OCI-LY3 (cell line): Measurements from ENCODE around the gene APOL5.
"Not testable (repeated sequence)": the region's sequence is repeated elsewhere in the genome, so short reads cannot be mapped to it uniquely, and the experiment has no call there.

ENCODE experiments used
- H2AFZ ChIP-seq: fragments of 200-600, 300-600 bp; shearing (Covaris generic); 2 replicates; pipeline ENCODE4 v1.6.0; 2014; ENCODE audit warnings: antibody characterized with exemption, low read depth, low read length
- H3K27ac ChIP-seq: fragments of 200-600, 300-600 bp; sonication (generic); 2 replicates; pipeline ENCODE4 v1.5.1; 2014; ENCODE audit warnings: mild to moderate bottlenecking, low read length, moderate library complexity, mixed read lengths
- H3K27me3 ChIP-seq: fragments of 200-600, 300-600 bp; sonication (generic); 2 replicates; pipeline ENCODE4 v1.6.1; 2014; ENCODE audit warnings: low read depth, low read length, mixed read lengths
- H3K36me3 ChIP-seq: fragments of 200-600, 300-600 bp; sonication (generic); replicated peaks from 2 replicates; pipeline ENCODE3; 2014; ENCODE audit warnings: low read depth, low read length, mixed read lengths
- H3K4me1 ChIP-seq: fragments of 300-600, 200-600 bp; sonication (generic); 2 replicates; pipeline ENCODE4 v1.6.1; 2014; ENCODE audit warnings: low read length, mixed read lengths
- H3K4me2 ChIP-seq: fragments of 200-600, 300-600 bp; sonication (generic); 2 replicates; pipeline ENCODE4 v1.6.1; 2014; ENCODE audit warnings: low read length, mixed read lengths
- H3K4me3 ChIP-seq: fragments of 300-600, 200-600 bp; sonication (generic); 2 replicates; pipeline ENCODE4 v1.5.1; 2014; ENCODE audit warnings: antibody characterized with exemption, mild to moderate bottlenecking, low read length, moderate library complexity
- H3K79me2 ChIP-seq: fragments of 300-600, 200-600 bp; shearing (Covaris generic); 2 replicates; pipeline ENCODE4 v1.6.1; 2014; ENCODE audit warnings: mild to moderate bottlenecking, low read length, mixed read lengths
- H3K9ac ChIP-seq: fragments of 300-600, 200-600 bp; shearing (Covaris generic); 2 replicates; pipeline ENCODE4 v1.6.0; 2014; ENCODE audit warnings: mild to moderate bottlenecking, low read length, moderate library complexity
- H3K9me3 ChIP-seq: fragments of 200-600, 300-600 bp; shearing (Covaris generic); 2 replicates; pipeline ENCODE4 v1.6.1; 2014; ENCODE audit warnings: low read length, mixed read lengths; ENCODE audit not compliant: insufficient read depth
- H4K20me1 ChIP-seq: fragments of 200-600, 300-600 bp; sonication (generic); 2 replicates; pipeline ENCODE4 v1.6.1; 2016; ENCODE audit warnings: low read length, mixed read lengths; ENCODE audit not compliant: insufficient read depth
- CTCF ChIP-seq: fragments of 200-600, 300-600 bp; sonication (generic); IDR thresholded peaks from 2 replicates; pipeline ENCODE4 v1.5.1; 2014; ENCODE audit warnings: antibody characterized with exemption, low read length, low read depth
- EZH2phosphoT487 ChIP-seq: fragments of 200-600 bp; shearing (Covaris generic); IDR thresholded peaks from 2 replicates; pipeline ENCODE4 v1.6.1; 2018; ENCODE audit warnings: antibody characterized with exemption, mixed run types, low read depth

The APOL5 gene

GRCh38 chr22:35678836-35679235 is 38.8 kb upstream of the APOL5 start:
- Histone ChIP-seq H3K4me1 (peaks cover 14% of the 10 kb centered on the region; the same call in 1 of the 2 replicates), H3K9me3 (peaks cover 35% of the 10 kb centered on the region), H3K79me2 (no peaks in the 10 kb centered on the region), H3K4me2 (no peak overlapping the region), H3K9ac (no peak overlapping the region), H3K4me3 (no peak overlapping the region), H3K36me3 (peaks cover 7% of the 10 kb centered on the region), H3K27ac (no peak overlapping the region), H3K27me3 (0 out of 2 replicates have a peak, but pooled peaks cover 3% of the 10 kb centered on the region), H2AFZ (no peak overlapping the region), H4K20me1 (no peaks in the 10 kb centered on the region)
- TF ChIP-seq CTCF (no peak), EZH2phosphoT487 (no peak)

DNA sequence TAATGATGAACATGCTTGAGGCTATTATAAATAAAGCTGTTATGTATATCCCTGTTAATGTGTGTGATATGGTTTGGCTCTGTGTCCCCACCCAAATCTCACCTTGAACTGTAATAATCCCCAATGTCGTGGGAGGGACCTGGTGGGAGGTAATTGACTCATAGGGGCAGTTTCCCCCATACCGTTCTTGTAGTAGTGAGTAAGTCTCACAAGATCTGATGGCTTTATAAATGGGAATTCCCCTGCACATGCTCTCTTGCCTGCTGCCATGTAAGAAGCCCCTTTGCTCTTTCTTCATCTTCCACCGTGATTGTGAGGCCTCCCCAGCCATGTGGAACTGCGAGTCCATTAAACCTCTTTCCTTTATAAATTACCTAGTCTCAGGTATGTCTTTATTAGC is 38.2 kb upstream of the APOL5 start:
- H2AFZ ChIP-seq, H3K36me3 ChIP-seq, H3K4me2 ChIP-seq, H3K9ac ChIP-seq, H3K4me3 ChIP-seq, H3K27me3 ChIP-seq, H3K79me2 ChIP-seq, H3K27ac ChIP-seq, H4K20me1 ChIP-seq: not testable (repeated sequence)
- H3K9me3 ChIP-seq: peaks cover 35% of the 10 kb centered on the region
- H3K4me1 ChIP-seq: peaks cover 14% of the 10 kb centered on the region; the same call in 1 of the 2 replicates

DNA sequence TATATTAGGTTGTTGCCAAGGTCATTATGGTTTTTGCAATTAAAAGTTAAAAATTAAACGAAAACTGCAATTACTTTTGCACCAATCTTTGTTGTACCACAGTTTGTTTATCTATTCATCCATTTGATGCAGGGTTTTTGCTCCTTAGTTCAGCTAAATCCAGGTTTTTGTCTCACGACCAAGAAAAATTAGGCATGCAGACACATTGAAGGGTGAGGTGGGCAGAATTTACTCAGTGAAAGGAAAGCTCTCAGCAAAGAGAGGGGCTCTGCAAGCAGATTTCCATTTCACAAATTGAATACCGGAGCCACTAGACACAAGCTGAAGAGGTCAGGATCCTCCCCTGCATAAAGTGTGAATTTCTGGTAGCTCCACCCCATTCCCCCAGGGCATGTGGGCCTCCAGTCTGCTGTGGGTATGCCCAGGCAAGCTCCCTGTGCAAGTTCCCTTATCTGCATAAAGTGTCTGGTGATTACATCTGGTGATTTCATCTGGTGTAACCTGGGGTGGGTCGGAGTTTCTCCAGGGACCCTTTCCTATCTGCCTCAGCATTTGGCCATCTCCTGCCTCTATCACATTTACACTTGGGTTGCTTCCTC is 36.1 kb upstream of the APOL5 start:
- no peak overlapping the region for H3K9ac ChIP-seq
- no peak overlapping the region for H3K4me2 ChIP-seq
- no peak overlapping the region for H3K27ac ChIP-seq
- H3K79me2 ChIP-seq: no peaks in the 10 kb centered on the region
- H3K9me3 ChIP-seq: peaks cover 37% of the 10 kb centered on the region
- no peak overlapping the region for H3K4me3 ChIP-seq
- TF ChIP-seq CTCF (no peak), EZH2phosphoT487 (no peak)
- peaks cover 7% of the 10 kb centered on the region for H3K36me3 ChIP-seq
- peaks cover 15% of the 10 kb centered on the region; the same call in 1 of the 2 replicates for H3K4me1 ChIP-seq
- H3K27me3 ChIP-seq: 0 out of 2 replicates have a peak, but pooled peaks cover 3% of the 10 kb centered on the region
- H4K20me1 ChIP-seq: no peaks in the 10 kb centered on the region
- H2AFZ ChIP-seq: no peak overlapping the region

DNA sequence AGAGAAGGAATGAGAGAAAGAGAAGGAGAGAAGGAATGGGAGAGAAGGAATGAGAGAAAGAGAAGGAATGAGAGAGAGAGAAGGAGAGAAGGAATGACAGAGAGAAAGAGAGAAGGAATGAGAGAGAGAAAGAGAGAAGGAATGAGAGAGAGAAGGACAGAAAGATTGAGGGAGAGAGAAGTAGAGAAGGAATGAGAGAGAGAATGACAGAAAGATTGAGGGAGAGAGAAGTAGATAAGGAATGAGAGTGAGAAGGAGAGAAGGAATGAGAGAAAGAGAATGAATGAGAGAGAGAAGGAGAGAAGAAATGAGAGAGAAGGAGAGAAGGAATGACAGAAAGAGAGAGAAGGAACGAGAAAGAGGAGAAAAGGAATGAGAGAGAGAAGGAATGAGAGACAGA is 34.1 kb upstream of the APOL5 start:
- Histone ChIP-seq H2AFZ (no peak overlapping the region), H3K27me3 (0 out of 2 replicates have a peak, but pooled peaks cover 3% of the 10 kb centered on the region), H3K79me2 (no peaks in the 10 kb centered on the region), H4K20me1 (no peaks in the 10 kb centered on the region), H3K27ac (no peak overlapping the region), H3K9ac (no peak overlapping the region), H3K4me1 (peaks cover 14% of the 10 kb centered on the region; the same call in 1 of the 2 replicates), H3K4me2 (no peak overlapping the region), H3K4me3 (no peak overlapping the region), H3K9me3 (peaks cover 25% of the 10 kb centered on the region), H3K36me3 (peaks cover 4% of the 10 kb centered on the region)
- TF ChIP-seq EZH2phosphoT487: no peak
- TF ChIP-seq CTCF: no peak
